Nephron (organoid): ENCODE data around the gene MTRFR.
A peak's percentile ranks its signal among the peaks of the same experiment; 100 is the strongest.

Experiments
- H3K27ac Mint-ChIP-seq, 3 experiments: 2 replicates each; pipeline ENCODE4 v1.8.0; 2020; ENCODE audit warnings: mixed read lengths in 3 of 3, mild to moderate bottlenecking in 2 of 3, moderate library complexity in 1 of 3
- H3K27me3 Mint-ChIP-seq: 2 replicates; pipeline ENCODE4 v1.8.0; 2021; ENCODE audit warnings: low read depth, mild to moderate bottlenecking, moderate library complexity, mixed read lengths
- H3K36me3 Mint-ChIP-seq: 2 replicates; pipeline ENCODE4 v1.8.0; 2020; ENCODE audit warnings: low read depth, mixed read lengths
- H3K4me1 Mint-ChIP-seq: 2 replicates; pipeline ENCODE4 v1.8.0; 2020; ENCODE audit warnings: mixed read lengths
- H3K4me3 Mint-ChIP-seq, 3 experiments: 2 replicates each; pipeline ENCODE4 v1.8.0; 2020; ENCODE audit warnings: mild to moderate bottlenecking in 3 of 3, mixed read lengths in 3 of 3, moderate library complexity in 2 of 3
- H3K9me3 Mint-ChIP-seq: 2 replicates; pipeline ENCODE4 v1.8.0; 2020; ENCODE audit warnings: mixed read lengths
- TF ChIP-seq, protein P1 (sequence below), 3 experiments: fragments of 200-600 bp; sonication (generic); IDR thresholded peaks; one replicate each; pipeline ENCODE4 v1.5.0; 2021; ENCODE audit warnings: antibody characterized with exemption in 3 of 3; ENCODE audit not compliant: unreplicated experiment in 3 of 3

Gene MTRFR

DNA sequence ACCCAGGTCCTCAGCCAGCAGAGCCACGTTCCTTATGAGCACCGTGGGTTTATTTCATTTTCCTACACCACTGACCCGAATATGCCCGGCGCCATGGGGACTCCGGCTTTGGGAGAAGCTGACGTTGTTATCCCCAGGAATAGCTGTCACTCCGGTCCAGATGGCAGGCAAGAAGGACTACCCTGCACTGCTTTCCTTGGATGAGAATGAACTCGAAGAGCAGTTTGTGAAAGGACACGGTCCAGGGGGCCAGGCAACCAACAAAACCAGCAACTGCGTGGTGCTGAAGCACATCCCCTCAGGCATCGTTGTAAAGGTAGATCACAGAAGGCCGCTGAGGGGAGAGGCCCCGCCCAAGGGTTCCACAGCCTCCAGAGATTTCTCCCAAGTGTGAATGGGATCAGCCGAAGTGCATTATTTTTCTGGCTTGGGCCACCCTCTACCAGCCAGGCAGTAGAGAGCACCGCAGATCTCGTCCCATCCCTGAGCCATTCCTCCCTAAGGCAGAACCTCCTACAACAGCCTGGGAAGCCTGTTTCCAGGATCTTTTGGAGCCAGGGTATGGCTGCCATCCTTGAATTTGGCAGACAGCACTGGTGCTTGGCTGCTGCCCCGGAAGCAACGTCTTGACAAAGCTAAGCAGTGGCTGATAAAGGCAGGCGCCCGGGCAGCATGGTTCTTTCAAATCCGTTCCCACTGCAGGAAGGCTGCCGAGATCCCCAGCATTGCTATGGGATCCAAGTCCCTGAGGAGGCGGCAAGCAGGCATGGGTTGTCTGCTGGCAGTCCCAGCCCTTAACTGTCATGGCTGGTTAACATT is 20.6 kb downstream of the MTRFR start:
- no peak overlapping the region for H3K4me3 Mint-ChIP-seq
- TF ChIP-seq, protein P1, sequence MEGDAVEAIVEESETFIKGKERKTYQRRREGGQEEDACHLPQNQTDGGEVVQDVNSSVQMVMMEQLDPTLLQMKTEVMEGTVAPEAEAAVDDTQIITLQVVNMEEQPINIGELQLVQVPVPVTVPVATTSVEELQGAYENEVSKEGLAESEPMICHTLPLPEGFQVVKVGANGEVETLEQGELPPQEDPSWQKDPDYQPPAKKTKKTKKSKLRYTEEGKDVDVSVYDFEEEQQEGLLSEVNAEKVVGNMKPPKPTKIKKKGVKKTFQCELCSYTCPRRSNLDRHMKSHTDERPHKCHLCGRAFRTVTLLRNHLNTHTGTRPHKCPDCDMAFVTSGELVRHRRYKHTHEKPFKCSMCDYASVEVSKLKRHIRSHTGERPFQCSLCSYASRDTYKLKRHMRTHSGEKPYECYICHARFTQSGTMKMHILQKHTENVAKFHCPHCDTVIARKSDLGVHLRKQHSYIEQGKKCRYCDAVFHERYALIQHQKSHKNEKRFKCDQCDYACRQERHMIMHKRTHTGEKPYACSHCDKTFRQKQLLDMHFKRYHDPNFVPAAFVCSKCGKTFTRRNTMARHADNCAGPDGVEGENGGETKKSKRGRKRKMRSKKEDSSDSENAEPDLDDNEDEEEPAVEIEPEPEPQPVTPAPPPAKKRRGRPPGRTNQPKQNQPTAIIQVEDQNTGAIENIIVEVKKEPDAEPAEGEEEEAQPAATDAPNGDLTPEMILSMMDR (IDR thresholded peaks at IDR 0.05; ENCODE audit: unreplicated experiment in 3 of 3) = no peak
- no peaks in the 10 kb centered on the region for H3K27me3 Mint-ChIP-seq
- H3K4me1 Mint-ChIP-seq = peaks cover 19% of the 10 kb centered on the region
- peak overlapping the region in 1 of 3 experiments; percentile 2 for H3K27ac Mint-ChIP-seq
- peaks cover 8% of the 10 kb centered on the region for H3K9me3 Mint-ChIP-seq
- peaks cover 71% of the 10 kb centered on the region for H3K36me3 Mint-ChIP-seq

DNA sequence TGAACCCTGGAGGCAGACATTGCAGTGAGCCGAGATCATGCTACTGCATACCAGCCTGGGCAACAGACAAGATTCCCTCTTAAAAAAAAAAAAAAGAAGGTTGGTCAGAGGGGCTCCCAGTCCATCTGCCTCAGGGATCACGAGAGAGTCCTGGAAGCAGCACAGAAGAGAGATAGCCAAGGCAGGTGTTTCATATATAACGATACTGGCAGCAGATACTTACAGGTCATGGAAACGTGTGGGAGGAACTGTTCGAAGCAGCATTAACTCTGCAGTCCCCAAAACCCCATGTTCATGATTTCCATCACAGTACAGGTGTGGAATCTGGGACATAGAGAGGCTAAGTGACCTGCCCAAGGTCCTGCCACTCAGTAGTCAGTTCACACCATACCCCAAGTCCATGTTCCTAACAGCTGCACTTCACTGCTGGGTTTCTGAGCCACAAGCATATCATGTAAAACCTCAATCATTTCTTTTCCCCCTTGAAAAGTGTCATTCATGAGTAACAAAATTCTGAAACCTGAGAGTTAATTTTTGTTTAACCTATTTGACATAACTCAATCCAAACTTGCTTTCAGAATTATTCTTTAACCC is 21.7 kb downstream of the MTRFR start:
- Mint-ChIP-seq H3K4me3 (no peak overlapping the region), H3K36me3 (peaks cover 77% of the 10 kb centered on the region), H3K9me3 (peaks cover 6% of the 10 kb centered on the region), H3K27me3 (no peaks in the 10 kb centered on the region), H3K4me1 (peaks cover 19% of the 10 kb centered on the region), H3K27ac (no peak overlapping the region)
- TF ChIP-seq, protein P1 (IDR thresholded peaks at IDR 0.05; ENCODE audit: unreplicated experiment in 3 of 3) = no peak

DNA sequence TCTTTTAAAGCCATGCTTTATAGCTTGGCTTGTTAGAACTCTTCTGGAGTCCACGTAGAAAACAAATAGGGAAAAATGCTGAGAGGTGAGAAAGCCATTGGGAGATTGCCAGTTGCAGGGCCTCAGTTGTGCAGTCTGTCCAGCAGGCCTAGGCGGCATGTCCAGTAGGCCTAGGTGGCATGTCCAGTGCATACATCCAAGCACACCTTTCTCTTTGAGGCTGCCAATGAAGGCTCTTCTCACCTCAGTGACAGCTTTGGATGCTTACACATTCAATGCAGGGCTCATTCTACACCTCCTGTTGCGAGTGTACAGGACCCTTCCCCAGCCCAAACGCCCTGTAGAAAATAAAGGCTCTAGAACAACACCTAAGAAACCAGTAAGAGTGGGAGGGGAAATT is 25.4 kb downstream of the MTRFR start:
- Mint-ChIP-seq H3K27ac (no peak overlapping the region), H3K4me3 (no peak overlapping the region), H3K36me3 (peaks cover 89% of the 10 kb centered on the region), H3K4me1 (no peaks in the 10 kb centered on the region), H3K27me3 (no peaks in the 10 kb centered on the region), H3K9me3 (no peaks in the 10 kb centered on the region)
- TF ChIP-seq, protein P1 (IDR thresholded peaks at IDR 0.05; ENCODE audit: unreplicated experiment in 3 of 3) = no peak

DNA sequence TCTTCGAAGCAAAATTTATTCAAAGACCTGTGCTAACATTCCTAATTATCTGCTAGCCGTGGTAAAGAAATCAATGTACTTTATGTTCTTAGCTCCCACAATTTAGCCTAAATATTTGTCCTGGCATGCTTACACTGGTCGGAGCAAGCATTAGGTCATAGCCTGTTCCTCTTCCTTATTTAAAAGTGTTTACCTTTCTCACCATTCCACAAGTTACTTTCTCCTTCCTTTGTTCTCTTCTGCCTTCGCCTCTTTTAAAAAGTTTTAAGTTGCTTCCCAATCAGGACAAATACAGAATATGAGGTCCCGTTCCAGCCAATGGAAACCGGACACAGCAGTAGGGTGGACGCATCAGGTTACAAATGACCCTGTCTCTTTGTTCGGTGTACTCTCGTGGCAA is 26.8 kb downstream of the MTRFR start:
- Mint-ChIP-seq H3K4me3 (no peak overlapping the region), H3K9me3 (no peaks in the 10 kb centered on the region), H3K4me1 (peaks cover 5% of the 10 kb centered on the region), H3K27ac (no peak overlapping the region), H3K36me3 (peaks cover 84% of the 10 kb centered on the region), H3K27me3 (no peaks in the 10 kb centered on the region)
- TF ChIP-seq, protein P1 (IDR thresholded peaks at IDR 0.05; ENCODE audit: unreplicated experiment in 3 of 3) = no peak

DNA sequence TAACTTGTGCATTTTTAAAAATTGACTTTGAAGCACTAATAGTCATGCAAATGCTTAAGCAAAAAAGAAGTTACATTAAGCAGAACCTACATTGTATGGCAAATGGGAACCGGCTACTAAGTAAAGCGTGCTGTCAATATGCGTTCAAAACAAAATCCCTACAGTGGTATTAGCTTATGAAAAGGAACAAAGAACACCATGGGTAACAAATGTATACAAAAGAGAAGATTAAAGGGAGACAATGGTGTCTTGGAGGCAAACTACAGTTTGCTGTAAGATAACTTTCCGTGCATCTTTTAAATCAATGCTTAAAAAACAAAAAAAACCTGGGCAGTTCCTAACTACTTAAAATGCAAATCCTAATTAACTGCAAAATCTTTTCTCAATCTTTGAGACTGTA is 28.0 kb downstream of the MTRFR start:
- Mint-ChIP-seq H3K27ac (no peak overlapping the region), H3K36me3 (peaks cover 85% of the 10 kb centered on the region), H3K27me3 (no peaks in the 10 kb centered on the region), H3K4me1 (peaks cover 5% of the 10 kb centered on the region), H3K9me3 (no peaks in the 10 kb centered on the region), H3K4me3 (no peak overlapping the region)
- TF ChIP-seq, protein P1 (IDR thresholded peaks at IDR 0.05; ENCODE audit: unreplicated experiment in 3 of 3) = no peak
